Breast epithelium (tissue), 4 donors: ENCODE results near the gene FOXI1. TPM values are rescaled to one million over a fixed set of nuclear protein-coding genes. Genes with fewer than 3 reads are reported as not detected.
A peak's percentile ranks its signal among the peaks of the same experiment; 100 is the strongest.

Experiments used
- DNase-seq, 2 donors: peaks; one replicate each; pipeline ENCODE4 v3.0.0-alpha.2; 2019; ENCODE audit warnings: low spot score in 2 of 2
- H3K27ac ChIP-seq, 2 donors: fragments of 200-600 bp; sonication (generic) in 1 of 2; one replicate each; pipeline ENCODE4 v1.5.1; 2016 to 2019; ENCODE audit warnings: mild to moderate bottlenecking in 1 of 2
- H3K27me3 ChIP-seq, 2 donors: fragments of 200-600 bp; sonication (generic) in 1 of 2; one replicate each; pipeline versions ENCODE4 v1.5.1 to v1.6.0; 2017 to 2019; ENCODE audit warnings: control low read depth in 1 of 2, mild to moderate bottlenecking in 1 of 2
- H3K36me3 ChIP-seq: fragments of 200-600 bp; one replicate; pipeline ENCODE4 v1.5.1; 2019
- H3K4me1 ChIP-seq, 2 donors: fragments of 200-600 bp; sonication (generic); one replicate each; pipeline ENCODE4 v1.5.1; 2016 to 2019; ENCODE audit warnings: control low read depth in 1 of 2
- H3K4me3 ChIP-seq, 3 donors: fragments of 200-600 bp; sonication (generic); 1 replicate in 2 of 3; 2 replicates in 1 of 3; pipeline ENCODE4 v1.5.1; 2016 to 2019; ENCODE audit warnings: mild to moderate bottlenecking in 3 of 3, moderate library complexity in 2 of 3
- H3K9me3 ChIP-seq, 2 donors: fragments of 200-600 bp; sonication (generic) in 1 of 2; one replicate each; pipeline ENCODE4 v1.5.1; 2016 to 2019; ENCODE audit warnings: control low read depth in 1 of 2
- CTCF ChIP-seq, 3 donors: fragments of 450-650 bp; IDR thresholded peaks; one replicate each; pipeline ENCODE4 v1.5.1; 2016 to 2017; ENCODE audit warnings: antibody characterized with exemption in 3 of 3, mild to moderate bottlenecking in 3 of 3, moderate library complexity in 3 of 3
- POLR2A ChIP-seq: fragments of 450-650 bp; IDR thresholded peaks from one replicate; pipeline ENCODE4 v1.6.1; 2016; ENCODE audit warnings: antibody characterized with exemption, mild to moderate bottlenecking, moderate library complexity
- POLR2AphosphoS5 ChIP-seq, 3 donors: sonication (generic); formaldehyde crosslinking; IDR thresholded peaks; one replicate each; pipeline ENCODE4 v1.6.1; 2017; ENCODE audit warnings: antibody characterized with exemption in 3 of 3
- intact Hi-C: fragments of 100-400 bp; cut with DNase I; formaldehyde crosslinking; loops from one replicate; pipeline ENCODE4 v1.15.1; 2023; ENCODE audit warnings: low total_unique reads
- total RNA-seq, 3 donors: library from RNA; depleted of rRNA; stranded (reverse); fragments of >200 nt; gene quantifications; one replicate each; pipeline ENCODE4 v1.1.0, GENCODE V29; 2016

Gene FOXI1
- total RNA-seq, 3 donors from 2014 or later = 1.3 to 7.9 TPM; not detected in 1

GRCh38 chr5:170148430-170149205 lies 42.9 kb downstream of the FOXI1 start:
- DNase-seq = peak in 1 of 2 donors; percentile 48
- H3K4me1 ChIP-seq = peaks cover 0 to 3% of the 10 kb centered on the region in 2 donors
- no peak overlapping the region for H3K4me3 ChIP-seq
- no peaks in the 10 kb centered on the region for H3K27me3 ChIP-seq
- H3K27ac ChIP-seq = peak overlapping the region; percentile 76 to 81
- intact Hi-C loops = no loop called here
- no peaks in the 10 kb centered on the region for H3K36me3 ChIP-seq
- TF ChIP-seq POLR2AphosphoS5 (IDR thresholded peaks at IDR 0.05) (no peak), CTCF (IDR thresholded peaks at IDR 0.05) (no peak), POLR2A (no peak)
- H3K9me3 ChIP-seq = no peaks in the 10 kb centered on the region

GRCh38 chr5:170149206-170149515 lies 43.5 kb downstream of the FOXI1 start:
- no peak for TF ChIP-seq POLR2A
- no peaks in the 10 kb centered on the region for H3K9me3 ChIP-seq
- H3K27me3 ChIP-seq = no peaks in the 10 kb centered on the region
- peak in 1 of 2 donors; percentile 66 for DNase-seq
- intact Hi-C loops = no loop called here
- H3K36me3 ChIP-seq = no peaks in the 10 kb centered on the region
- no peak overlapping the region for H3K4me3 ChIP-seq
- peak overlapping the region; percentile 76 to 81 for H3K27ac ChIP-seq
- H3K4me1 ChIP-seq = peaks cover 0 to 2% of the 10 kb centered on the region in 2 donors

GRCh38 chr5:170150713-170151096 lies 45.0 kb downstream of the FOXI1 start:
- Histone ChIP-seq H3K4me3 (no peak overlapping the region), H3K36me3 (no peaks in the 10 kb centered on the region), H3K27ac (peak overlapping the region; percentile 70 to 87), H3K27me3 (no peaks in the 10 kb centered on the region), H3K4me1 (no peaks in the 10 kb centered on the region), H3K9me3 (no peaks in the 10 kb centered on the region)
- TF ChIP-seq POLR2A (no peak), CTCF (IDR thresholded peaks at IDR 0.05) (no peak), POLR2AphosphoS5 (IDR thresholded peaks at IDR 0.05) (no peak)
- intact Hi-C loops = no loop called here
- DNase-seq = no peak

- TF ChIP-seq POLR2A (no peak), POLR2AphosphoS5 (IDR thresholded peaks at IDR 0.05) (no peak), CTCF (IDR thresholded peaks at IDR 0.05) (no peak)
- H3K27ac ChIP-seq = peak overlapping the region; percentile 87 to 90
- no peaks in the 10 kb centered on the region for H3K27me3 ChIP-seq
- DNase-seq = peak in 1 of 2 donors; percentile 93
- intact Hi-C loops = no loop called here
- no peaks in the 10 kb centered on the region for H3K4me1 ChIP-seq
- no peaks in the 10 kb centered on the region for H3K36me3 ChIP-seq
- no peaks in the 10 kb centered on the region for H3K9me3 ChIP-seq
- no peak overlapping the region for H3K4me3 ChIP-seq
Measured at GRCh38 chr5:170151097-170151831, 45.6 kb downstream of the FOXI1 start.

GRCh38 chr5:170152767-170153166 lies 47.1 kb downstream of the FOXI1 start:
- no peaks in the 10 kb centered on the region for H3K36me3 ChIP-seq
- H3K4me1 ChIP-seq = no peaks in the 10 kb centered on the region
- no peak overlapping the region for H3K4me3 ChIP-seq
- intact Hi-C loops = no loop called here
- H3K9me3 ChIP-seq = no peaks in the 10 kb centered on the region
- no peaks in the 10 kb centered on the region for H3K27me3 ChIP-seq
- no peak for DNase-seq
- TF ChIP-seq POLR2A = no peak
- no peak for TF ChIP-seq CTCF (IDR thresholded peaks at IDR 0.05)
- TF ChIP-seq POLR2AphosphoS5 (IDR thresholded peaks at IDR 0.05) = no peak
- peak overlapping the region; percentile 87 to 90 for H3K27ac ChIP-seq
